GM19193 (cell line): Measurements from ENCODE around the gene CALHM1.
A peak's percentile ranks its signal among the peaks of the same experiment; 100 is the strongest.

Experiments used
- POLR2A ChIP-seq: IDR thresholded peaks from 4 replicates; pipeline ENCODE4 v1.6.1; 2011; ENCODE audit not compliant: insufficient read depth, insufficient read length; ENCODE audit errors: extremely low read depth

The CALHM1 gene

DNA sequence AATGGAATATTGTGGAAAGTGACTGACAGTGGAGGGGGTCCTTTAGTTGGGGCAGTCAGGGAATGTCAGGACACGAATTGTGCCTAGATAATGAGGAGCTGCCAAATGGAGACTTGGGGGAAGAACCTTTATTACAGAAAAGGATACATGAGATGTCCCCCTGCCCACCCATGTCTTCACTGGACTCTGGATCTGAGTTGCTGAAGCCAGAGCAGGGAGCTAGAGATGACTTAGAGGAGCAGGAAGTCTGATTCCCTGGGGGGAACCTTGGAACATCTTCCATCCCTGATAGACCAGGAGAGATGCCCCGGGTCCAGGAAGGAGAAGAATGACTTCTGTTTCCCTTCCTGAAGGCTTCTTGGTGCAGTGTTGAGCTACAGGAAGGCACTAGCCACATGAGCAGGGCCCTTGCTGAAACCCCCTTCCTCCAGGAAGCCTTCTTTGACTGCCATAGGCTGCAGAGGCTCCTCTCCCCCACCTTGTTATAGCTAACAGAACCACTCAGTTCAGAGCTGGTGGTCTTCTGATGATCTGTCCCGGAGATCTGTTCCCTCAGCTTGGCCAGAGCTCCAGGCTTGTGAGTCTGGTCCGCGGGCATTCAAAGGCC is 34.1 kb upstream of the CALHM1 start:
- no peak for TF ChIP-seq POLR2A

DNA sequence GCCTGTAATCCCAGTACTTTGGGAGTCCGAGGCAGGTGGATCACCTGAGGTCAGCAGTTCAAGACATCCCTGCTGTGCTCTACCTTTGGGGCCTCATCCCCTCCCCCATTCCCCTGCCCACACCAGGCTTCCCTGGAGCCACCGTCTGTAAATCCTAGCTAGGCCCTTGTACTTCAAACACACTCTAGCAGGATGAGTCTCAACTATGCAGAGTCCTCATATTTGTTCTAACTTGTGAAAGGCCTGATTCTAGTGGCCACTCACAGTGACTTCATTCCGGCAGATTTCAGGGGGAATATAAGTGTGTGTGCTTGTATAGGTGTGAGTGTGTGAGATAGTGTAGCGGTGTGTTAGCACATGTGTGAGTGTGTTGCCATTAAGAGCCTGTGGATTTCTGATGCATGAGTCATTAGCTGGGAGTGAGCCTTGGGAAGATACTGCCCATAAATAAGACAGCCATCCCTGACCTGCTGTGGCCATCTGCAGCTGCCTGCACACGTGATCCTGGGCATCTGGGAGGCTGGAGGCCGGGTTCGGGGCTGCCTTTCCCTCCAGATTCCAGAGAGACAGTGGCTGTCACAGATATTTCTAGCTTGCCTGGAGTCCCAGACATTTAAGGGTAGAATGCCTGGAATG is 33.1 kb upstream of the CALHM1 start:
- no peak for TF ChIP-seq POLR2A

- no peak for TF ChIP-seq POLR2A
Measured at GRCh38 chr10:103490986-103491314, 32.2 kb upstream of the CALHM1 start.

GRCh38 chr10:103487410-103487708 is 28.7 kb upstream of the CALHM1 start:
- TF ChIP-seq POLR2A: no peak

GRCh38 chr10:103481974-103482531 is 23.4 kb upstream of the CALHM1 start:
- no peak for TF ChIP-seq POLR2A

DNA sequence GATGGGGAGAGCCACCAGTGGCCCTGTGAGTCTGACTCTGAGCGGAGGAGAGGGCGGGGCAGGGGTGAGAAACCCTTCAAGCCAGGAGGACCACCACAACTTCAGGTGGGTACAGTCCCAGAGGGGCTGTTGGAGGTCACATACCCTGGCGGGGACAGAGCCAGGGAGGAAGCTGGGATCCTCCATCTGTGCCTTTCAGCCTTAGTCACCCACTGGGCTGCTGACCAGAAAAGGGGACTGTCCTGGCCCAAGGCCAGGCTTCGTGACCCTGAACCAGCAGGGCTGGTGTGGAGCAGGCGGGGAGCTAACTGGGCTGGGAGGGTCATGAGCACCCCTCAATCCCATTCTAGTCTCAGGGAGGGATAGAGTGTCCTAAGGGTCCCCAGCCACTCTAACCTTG is 21.8 kb upstream of the CALHM1 start:
- no peak for TF ChIP-seq POLR2A

GRCh38 chr10:103479135-103479534 is 20.4 kb upstream of the CALHM1 start, which contains the start of gene CALHM3:
Gene CALHM3 (minus strand): TSS chr10:103479240. CDS start chr10:103479032, 208 bp downstream.
- TF ChIP-seq POLR2A: no peak

DNA sequence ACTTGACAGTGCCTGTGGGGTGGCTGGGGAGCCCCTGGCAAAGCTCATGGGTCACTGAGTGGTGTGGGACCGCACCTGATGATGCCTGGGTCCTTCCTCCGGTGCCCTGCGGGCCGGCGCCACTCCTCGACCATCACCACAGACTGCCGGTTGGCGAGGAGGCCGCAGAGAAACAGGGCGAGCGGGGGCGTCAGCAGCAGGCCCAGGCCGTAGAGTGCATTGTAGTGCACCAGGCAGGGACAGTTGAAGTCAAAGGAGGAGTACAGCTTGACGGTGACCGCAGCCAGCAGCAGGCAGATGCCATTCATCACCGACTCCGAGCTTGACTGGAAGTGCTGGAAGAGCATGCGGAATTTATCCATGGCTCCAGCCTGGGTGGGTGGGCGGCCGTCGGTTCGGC is 20.0 kb upstream of the CALHM1 start:
- no peak for TF ChIP-seq POLR2A

GRCh38 chr10:103476046-103476768 is 17.5 kb upstream of the CALHM1 start:
- TF ChIP-seq POLR2A: no peak

GRCh38 chr10:103475437-103475836 is 16.7 kb upstream of the CALHM1 start:
- no peak for TF ChIP-seq POLR2A

DNA sequence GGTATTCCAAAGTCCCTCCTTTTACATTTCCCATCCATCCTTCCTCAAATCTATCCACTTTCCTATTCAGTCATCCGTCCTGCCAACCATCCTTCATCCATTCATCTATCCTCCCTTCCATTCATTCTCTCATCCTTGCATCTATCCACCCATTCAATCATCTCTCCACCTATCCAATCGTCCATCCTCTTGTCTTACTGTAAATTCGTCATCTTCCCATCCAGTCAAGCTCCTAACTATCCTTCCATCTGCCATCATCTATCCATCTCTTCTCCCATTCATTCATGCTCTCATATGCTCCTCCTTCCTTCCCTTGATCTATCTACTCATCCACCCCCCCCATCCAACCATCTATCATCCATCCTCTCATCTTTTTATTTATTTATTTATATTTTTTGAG is 15.4 kb upstream of the CALHM1 start:
- TF ChIP-seq POLR2A: no peak

DNA sequence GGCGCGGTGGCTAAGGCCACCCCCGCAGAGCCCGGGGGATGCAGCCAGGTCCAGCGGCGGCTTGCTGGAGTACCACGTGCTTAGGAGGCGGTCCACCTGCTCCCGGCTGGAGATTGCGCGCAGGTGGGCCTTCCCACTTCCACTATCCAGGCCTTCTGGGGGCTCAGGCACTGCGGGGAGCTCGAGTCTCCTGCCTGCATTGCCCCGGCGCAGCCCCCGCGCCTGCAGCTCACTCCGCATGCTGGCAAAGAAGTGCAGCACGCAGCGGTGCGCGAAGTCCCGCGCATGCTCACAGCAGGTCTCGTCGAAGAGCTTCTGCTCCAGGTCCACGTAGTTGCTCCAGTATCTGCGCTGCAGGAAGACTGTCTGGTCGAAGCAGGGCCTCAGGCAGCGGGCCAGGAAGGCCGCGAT is 14.6 kb upstream of the CALHM1 start:
- TF ChIP-seq POLR2A: no peak

DNA sequence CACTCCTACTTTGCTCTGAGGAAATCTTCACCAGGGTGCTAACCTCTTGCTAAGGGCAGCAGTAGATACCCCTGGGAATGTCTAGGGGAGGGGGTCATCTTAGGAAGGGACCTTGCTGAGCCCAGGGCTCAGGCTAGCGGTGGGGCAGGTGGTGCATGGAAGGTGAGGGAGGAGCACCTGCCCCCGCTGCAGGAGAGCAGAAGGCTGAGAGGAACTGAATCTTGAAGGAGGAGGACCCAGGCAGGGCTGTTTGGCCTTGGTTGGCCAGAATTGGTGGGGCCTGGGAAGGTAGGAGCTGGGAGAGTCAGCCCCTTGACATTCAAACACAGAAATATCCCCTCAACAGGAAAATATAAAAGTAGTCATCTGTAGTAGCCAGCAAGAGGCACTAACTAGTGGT is 13.3 kb upstream of the CALHM1 start:
- peak; percentile 57 for TF ChIP-seq POLR2A

GRCh38 chr10:103470761-103471653 is 12.3 kb upstream of the CALHM1 start:
- peak; percentile 67 for TF ChIP-seq POLR2A

DNA sequence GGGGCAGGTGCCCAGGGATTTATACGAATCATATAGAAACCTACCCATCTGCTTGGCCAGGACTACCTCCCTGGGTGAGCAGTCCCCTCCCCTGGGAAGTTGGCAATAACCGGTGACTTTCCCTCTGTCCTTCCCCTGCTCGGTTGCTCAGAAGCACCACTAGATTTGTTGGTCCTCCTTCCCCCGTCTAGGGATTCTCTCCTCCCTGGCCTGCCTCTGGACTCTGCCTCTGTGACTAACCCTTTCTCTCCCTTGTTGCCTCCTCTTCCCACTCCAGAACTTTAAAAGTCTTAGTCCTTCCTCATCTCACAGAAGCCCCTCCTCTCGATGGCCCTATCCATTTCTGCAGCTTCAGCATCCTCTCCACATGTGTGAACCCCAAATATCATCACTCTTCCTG is 10.5 kb upstream of the CALHM1 start:
- TF ChIP-seq POLR2A: no peak
